HEK293 (cell line): ENCODE results near the gene ALG12.

Experiments used
- BCL6B ChIP-seq: fragments of 450-650 bp; formaldehyde crosslinking; IDR thresholded peaks from 2 replicates; pipeline ENCODE4 v1.5.1; 2017; ENCODE audit warnings: missing biosample characterization, missing genetic modification characterization
- EGR2 ChIP-seq: fragments of 450-650 bp; formaldehyde crosslinking; IDR thresholded peaks from 2 replicates; pipeline ENCODE4 v1.5.1; 2016; ENCODE audit warnings: low read depth, missing biosample characterization, missing genetic modification characterization
- IKZF3 ChIP-seq: fragments of 450-650 bp; IDR thresholded peaks from 2 replicates; pipeline ENCODE4 v1.5.0; 2018; ENCODE audit warnings: missing biosample characterization, mild to moderate bottlenecking, missing genetic modification characterization, moderate library complexity
- KLF16 ChIP-seq: fragments of 450-650 bp; formaldehyde crosslinking; IDR thresholded peaks from 2 replicates; pipeline ENCODE4 v1.5.1; 2017; ENCODE audit warnings: missing biosample characterization, missing genetic modification characterization
- MYNN ChIP-seq: fragments of 450-650 bp; formaldehyde crosslinking; IDR thresholded peaks from 2 replicates; pipeline ENCODE4 v1.5.1; 2016; ENCODE audit warnings: missing biosample characterization, missing genetic modification characterization, borderline replicate concordance
- OSR2 ChIP-seq: fragments of 450-650 bp; formaldehyde crosslinking; IDR thresholded peaks from 2 replicates; pipeline ENCODE4 v1.5.1; 2016; ENCODE audit warnings: missing biosample characterization, missing genetic modification characterization
- SETDB1 ChIP-seq: IDR thresholded peaks from one replicate; pipeline ENCODE4 v1.6.1; 2017; ENCODE audit warnings: mild to moderate bottlenecking, low read length, moderate library complexity, mixed read lengths; ENCODE audit not compliant: insufficient read length
- SP3 ChIP-seq: fragments of 450-650 bp; formaldehyde crosslinking; IDR thresholded peaks from 2 replicates; pipeline ENCODE4 v1.5.1; 2016; ENCODE audit warnings: missing biosample characterization, missing genetic modification characterization
- SP7 ChIP-seq: fragments of 450-650 bp; formaldehyde crosslinking; IDR thresholded peaks from 2 replicates; pipeline ENCODE4 v1.5.1; 2016; ENCODE audit warnings: missing biosample characterization, missing genetic modification characterization
- TRIM28 ChIP-seq: IDR thresholded peaks from 2 replicates; pipeline ENCODE4 v1.6.1; 2011; ENCODE audit warnings: low read length, control low read depth, borderline replicate concordance
- YY2 ChIP-seq: fragments of 450-650 bp; formaldehyde crosslinking; IDR thresholded peaks from 2 replicates; pipeline ENCODE4 v1.5.1; 2016; ENCODE audit warnings: missing biosample characterization, missing genetic modification characterization
- ZBTB21 ChIP-seq: fragments of 450-650 bp; formaldehyde crosslinking; IDR thresholded peaks from 2 replicates; pipeline ENCODE4 v1.5.1; 2017; ENCODE audit warnings: missing biosample characterization, missing genetic modification characterization
- ZFP41 ChIP-seq: fragments of 450-650 bp; formaldehyde crosslinking; IDR thresholded peaks from 2 replicates; pipeline ENCODE4 v1.5.1; 2016; ENCODE audit warnings: missing biosample characterization, missing genetic modification characterization, borderline replicate concordance
- ZFP69B ChIP-seq: fragments of 450-650 bp; formaldehyde crosslinking; IDR thresholded peaks from 2 replicates; pipeline ENCODE4 v1.5.1; 2016; ENCODE audit warnings: missing biosample characterization, missing genetic modification characterization
- ZNF114 ChIP-seq: fragments of 450-650 bp; formaldehyde crosslinking; IDR thresholded peaks from 2 replicates; pipeline ENCODE4 v1.5.0; 2017; ENCODE audit warnings: missing biosample characterization, missing genetic modification characterization
- ZNF140 ChIP-seq: fragments of 450-650 bp; formaldehyde crosslinking; IDR thresholded peaks from 2 replicates; pipeline ENCODE4 v1.5.1; 2016; ENCODE audit warnings: missing biosample characterization, missing genetic modification characterization
- ZNF175 ChIP-seq: fragments of 450-650 bp; formaldehyde crosslinking; IDR thresholded peaks from 2 replicates; pipeline ENCODE4 v1.5.1; 2016; ENCODE audit warnings: missing biosample characterization, missing genetic modification characterization
- ZNF223 ChIP-seq: fragments of 450-650 bp; formaldehyde crosslinking; IDR thresholded peaks from 2 replicates; pipeline ENCODE4 v1.5.1; 2016; ENCODE audit warnings: missing biosample characterization, missing genetic modification characterization
- ZNF23 ChIP-seq: fragments of 450-650 bp; formaldehyde crosslinking; IDR thresholded peaks from 2 replicates; pipeline ENCODE4 v1.5.1; 2016; ENCODE audit warnings: missing biosample characterization, missing genetic modification characterization, borderline replicate concordance
- ZNF239 ChIP-seq: fragments of 450-650 bp; formaldehyde crosslinking; IDR thresholded peaks from 2 replicates; pipeline ENCODE4 v1.5.1; 2016; ENCODE audit warnings: missing biosample characterization, missing genetic modification characterization
- ZNF24 ChIP-seq: fragments of 450-650 bp; formaldehyde crosslinking; IDR thresholded peaks from 2 replicates; pipeline ENCODE4 v1.5.1; 2016; ENCODE audit warnings: missing biosample characterization, missing genetic modification characterization
- ZNF26 ChIP-seq: fragments of 450-650 bp; formaldehyde crosslinking; IDR thresholded peaks from 2 replicates; pipeline ENCODE4 v1.5.1; 2016; ENCODE audit warnings: missing biosample characterization, missing genetic modification characterization
- ZNF324 ChIP-seq: fragments of 450-650 bp; formaldehyde crosslinking; IDR thresholded peaks from 2 replicates; pipeline ENCODE4 v1.5.1; 2016; ENCODE audit warnings: missing biosample characterization, missing genetic modification characterization
- ZNF433 ChIP-seq: fragments of 450-650 bp; formaldehyde crosslinking; IDR thresholded peaks from 2 replicates; pipeline ENCODE4 v1.5.1; 2016; ENCODE audit warnings: missing biosample characterization, missing genetic modification characterization, low read depth
- ZNF555 ChIP-seq: fragments of 450-650 bp; formaldehyde crosslinking; conservative IDR thresholded peaks from 2 replicates; pipeline ENCODE4 v1.5.1; 2017; ENCODE audit warnings: missing biosample characterization, mild to moderate bottlenecking, missing genetic modification characterization, inconsistent platforms
- ZNF571 ChIP-seq: fragments of 450-650 bp; formaldehyde crosslinking; IDR thresholded peaks from 2 replicates; pipeline ENCODE4 v1.5.0; 2017; ENCODE audit warnings: missing biosample characterization, missing genetic modification characterization
- ZNF585B ChIP-seq: fragments of 450-650 bp; formaldehyde crosslinking; IDR thresholded peaks from 2 replicates; pipeline ENCODE4 v1.5.1; 2016; ENCODE audit warnings: missing biosample characterization, missing genetic modification characterization
- ZNF600 ChIP-seq: fragments of 450-650 bp; formaldehyde crosslinking; IDR thresholded peaks from 2 replicates; pipeline ENCODE4 v1.5.1; 2016; ENCODE audit warnings: missing biosample characterization, missing genetic modification characterization
- ZNF747 ChIP-seq: fragments of 450-650 bp; formaldehyde crosslinking; IDR thresholded peaks from 2 replicates; pipeline ENCODE4 v1.5.1; 2016; ENCODE audit warnings: missing biosample characterization, missing genetic modification characterization
- ZNF76 ChIP-seq: fragments of 450-650 bp; formaldehyde crosslinking; IDR thresholded peaks from 2 replicates; pipeline ENCODE4; 2016; ENCODE audit warnings: low read depth, missing biosample characterization, missing genetic modification characterization, borderline replicate concordance
- ZNF791 ChIP-seq: fragments of 450-650 bp; formaldehyde crosslinking; IDR thresholded peaks from 2 replicates; pipeline ENCODE4 v1.5.1; 2016; ENCODE audit warnings: missing biosample characterization, missing genetic modification characterization
- ZNF837 ChIP-seq: fragments of 450-650 bp; formaldehyde crosslinking; IDR thresholded peaks from 2 replicates; pipeline ENCODE4 v1.5.1; 2016; ENCODE audit warnings: missing biosample characterization, missing genetic modification characterization
- TF ChIP-seq, protein P1 (sequence below): fragments of 450-650 bp; formaldehyde crosslinking; IDR thresholded peaks from 2 replicates; pipeline ENCODE4 v1.5.1; 2016; ENCODE audit warnings: missing biosample characterization, missing genetic modification characterization
- TF ChIP-seq, protein P2 (sequence below): sonication (generic); formaldehyde crosslinking; IDR thresholded peaks from 2 replicates; pipeline ENCODE4 v1.8.1; 2022; ENCODE audit warnings: mild to moderate bottlenecking, moderate library complexity, missing genetic modification reagents
- TF ChIP-seq, protein P3 (sequence below): fragments of 450-650 bp; formaldehyde crosslinking; IDR thresholded peaks from 2 replicates; pipeline ENCODE4 v1.5.1; 2016; ENCODE audit warnings: missing biosample characterization, missing genetic modification characterization

The ALG12 gene

GRCh38 chr22:49962012-49962750, 43.9 kb upstream of the ALG12 start (continued):
- TF ChIP-seq, protein P1, sequence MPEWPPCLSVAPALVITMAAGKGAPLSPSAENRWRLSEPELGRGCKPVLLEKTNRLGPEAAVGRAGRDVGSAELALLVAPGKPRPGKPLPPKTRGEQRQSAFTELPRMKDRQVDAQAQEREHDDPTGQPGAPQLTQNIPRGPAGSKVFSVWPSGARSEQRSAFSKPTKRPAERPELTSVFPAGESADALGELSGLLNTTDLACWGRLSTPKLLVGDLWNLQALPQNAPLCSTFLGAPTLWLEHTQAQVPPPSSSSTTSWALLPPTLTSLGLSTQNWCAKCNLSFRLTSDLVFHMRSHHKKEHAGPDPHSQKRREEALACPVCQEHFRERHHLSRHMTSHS (tag by site-specific recombination) = no peak
- TF ChIP-seq ZNF571 (tag by site-specific recombination) = no peak
- no peak for TF ChIP-seq ZNF239 (tag by site-specific recombination)
- TF ChIP-seq ZNF433 = no peak
- 0 out of 2 replicates have a peak, but pooled peaks have one; percentile 3 for TF ChIP-seq ZNF837 (tag by site-specific recombination)
- TF ChIP-seq ZBTB21 (tag by site-specific recombination) = peak; percentile 18; the same call in 1 of the 2 replicates
- TF ChIP-seq ZNF791 (tag by site-specific recombination) = no peak
- no peak for TF ChIP-seq YY2 (tag by site-specific recombination)
- no peak for TF ChIP-seq ZFP69B (tag by site-specific recombination)
- TF ChIP-seq, protein P2, sequence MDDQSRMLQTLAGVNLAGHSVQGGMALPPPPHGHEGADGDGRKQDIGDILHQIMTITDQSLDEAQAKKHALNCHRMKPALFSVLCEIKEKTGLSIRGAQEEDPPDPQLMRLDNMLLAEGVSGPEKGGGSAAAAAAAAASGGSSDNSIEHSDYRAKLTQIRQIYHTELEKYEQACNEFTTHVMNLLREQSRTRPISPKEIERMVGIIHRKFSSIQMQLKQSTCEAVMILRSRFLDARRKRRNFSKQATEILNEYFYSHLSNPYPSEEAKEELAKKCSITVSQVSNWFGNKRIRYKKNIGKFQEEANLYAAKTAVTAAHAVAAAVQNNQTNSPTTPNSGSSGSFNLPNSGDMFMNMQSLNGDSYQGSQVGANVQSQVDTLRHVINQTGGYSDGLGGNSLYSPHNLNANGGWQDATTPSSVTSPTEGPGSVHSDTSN (CRISPR knock-in tag) = 0 out of 2 replicates have a peak, but pooled peaks have one; percentile 6
- TF ChIP-seq, protein P3, sequence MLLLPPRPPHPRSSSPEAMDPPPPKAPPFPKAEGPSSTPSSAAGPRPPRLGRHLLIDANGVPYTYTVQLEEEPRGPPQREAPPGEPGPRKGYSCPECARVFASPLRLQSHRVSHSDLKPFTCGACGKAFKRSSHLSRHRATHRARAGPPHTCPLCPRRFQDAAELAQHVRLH = no peak
- TF ChIP-seq SP7 = no peak; the same call in 1 of the 2 replicates
- no peak for TF ChIP-seq ZFP41 (tag by site-specific recombination)
- TF ChIP-seq ZNF223 (tag by site-specific recombination) = no peak
- TF ChIP-seq ZNF26 (tag by site-specific recombination) = no peak
- 0 out of 2 replicates have a peak, but pooled peaks have one; percentile 17 for TF ChIP-seq ZNF324
- TF ChIP-seq ZNF140 (tag by site-specific recombination) = no peak
- TF ChIP-seq ZNF76 (tag by site-specific recombination) = peak; percentile 26; the same call in 1 of the 2 replicates
- peak; percentile 89 for TF ChIP-seq EGR2
- no peak for TF ChIP-seq BCL6B (tag by site-specific recombination)
- no peak for TF ChIP-seq ZNF114 (tag by site-specific recombination)
- TF ChIP-seq ZNF585B = no peak
- TF ChIP-seq OSR2 = peak; percentile 49
- TF ChIP-seq SETDB1 = no peak
- no peak for TF ChIP-seq TRIM28
- no peak for TF ChIP-seq ZNF555 (tag by site-specific recombination)
- TF ChIP-seq ZNF24 (tag by site-specific recombination) = no peak; the same call in 1 of the 2 replicates
- no peak for TF ChIP-seq ZNF175 (tag by site-specific recombination)
- TF ChIP-seq SP3 (tag by site-specific recombination) = peak; percentile 66
- no peak for TF ChIP-seq ZNF600 (tag by site-specific recombination)
- TF ChIP-seq KLF16 (tag by site-specific recombination) = peak; percentile 64
- peak; percentile 86 for TF ChIP-seq IKZF3
- TF ChIP-seq ZNF23 (tag by site-specific recombination) = no peak
- no peak for TF ChIP-seq ZNF747 (tag by site-specific recombination)
- TF ChIP-seq MYNN (tag by site-specific recombination) = no peak
